ENCODE results near the gene LPAR5. TPM values are rescaled to one million over a fixed set of nuclear protein-coding genes. Genes with fewer than 3 reads are reported as not detected.

The LPAR5 gene
- 10 to 100 TPM; 16.6 to 18.9 TPM for total RNA-seq
- 10 to 100 TPM in 2 of 3 donors, 1 to 10 TPM in 1; 7.9 to 14.2 (median 12.2) TPM for polyA plus RNA-seq
- 2.9 to 10.1 (median 6.0) reads per million in 6 experiments for total RNA-seq

GRCh38 chr12:6635856-6636531 is at the start of gene LPAR5:
Gene LPAR5 (minus strand): TSS chr12:6635959. CDS start chr12:6621248, 14,711 bp downstream.
- peak within 1 kb of the TSS; percentile 75 to 91 (median 83) for H3K4me3 Mint-ChIP-seq
- DNase-seq: peak in 5 of 10 donors; percentile 34 to 53 (median 42)
- peak within 1 kb of the TSS; percentile 83 to 100 (median 93) for H3K27ac Mint-ChIP-seq
- peak; percentile 43 to 58 for ATAC-seq
- H3K36me3 Mint-ChIP-seq: no peaks in the 10 kb centered on the region
- POLR2A ChIA-PET: interaction anchor here (0.6 to 3.5 kb wide), 16 partner anchors 9 to 313 kb away, joined by 3 to 38 read pairs (median 5); partner anchors contain the start of genes ACRBP, CHD4, COPS7A and RNU7-1
- H3K27me3 Mint-ChIP-seq: no peaks in the 10 kb centered on the region
- H3K9me3 Mint-ChIP-seq: no peaks in the 10 kb centered on the region
- H3K4me1 Mint-ChIP-seq: peaks cover 33 to 82% (median 58%) of the 10 kb centered on the region in 4 donors

- Mint-ChIP-seq H3K36me3 (peaks cover 0 to 69% (median 2%) of the 10 kb centered on the region in 3 donors), H3K9me3 (no peaks in the 10 kb centered on the region), H3K27ac (peak overlapping the region in 8 of 10 donors; percentile 1 to 79 (median 36)), H3K4me3 (peak overlapping the region in 4 of 10 donors; percentile 27 to 41 (median 37)), H3K4me1 (peaks cover 31 to 68% (median 58%) of the 10 kb centered on the region in 4 donors), H3K27me3 (no peaks in the 10 kb centered on the region)
- peak in 7 of 10 donors; percentile 22 to 68 (median 52) for DNase-seq
- POLR2A ChIA-PET: interaction anchor here (0.6 to 2.3 kb wide), 3 partner anchors 9 to 78 kb away, joined by 3 to 11 read pairs (median 3); no protein-coding TSS in a partner anchor
- no peak for ATAC-seq
Measured at GRCh38 chr12:6684609-6685008, 48.9 kb upstream of the LPAR5 start.

- Mint-ChIP-seq H3K4me1 (peaks cover 0 to 15% (median 8%) of the 10 kb centered on the region in 4 donors), H3K36me3 (peaks cover 0 to 98% (median 23%) of the 10 kb centered on the region in 3 donors), H3K27me3 (no peaks in the 10 kb centered on the region), H3K27ac (no peak overlapping the region), H3K4me3 (no peak overlapping the region), H3K9me3 (no peaks in the 10 kb centered on the region)
- ATAC-seq: no peak
- no peak for DNase-seq
- POLR2A ChIA-PET: interaction anchor here (0.6 to 1.4 kb wide), 2 partner anchors 12 to 31 kb away, joined by 5 read pairs; partner anchors contain the start of gene ZNF384
Measured at GRCh38 chr12:6676962-6677361, 41.2 kb upstream of the LPAR5 start.

GRCh38 chr12:6672143-6672542 is 36.4 kb upstream of the LPAR5 start:
- H3K4me1 Mint-ChIP-seq: peaks cover 0 to 3% (median 1%) of the 10 kb centered on the region in 4 donors
- H3K27me3 Mint-ChIP-seq: no peaks in the 10 kb centered on the region
- no peak overlapping the region for H3K4me3 Mint-ChIP-seq
- H3K9me3 Mint-ChIP-seq: no peaks in the 10 kb centered on the region
- ATAC-seq (no peak), DNase-seq (no peak)
- POLR2A ChIA-PET: no interaction called here
- H3K27ac Mint-ChIP-seq: peak overlapping the region in 3 of 10 donors; percentile 7 to 60 (median 57)
- peaks cover 0 to 100% (median 32%) of the 10 kb centered on the region in 3 donors for H3K36me3 Mint-ChIP-seq

GRCh38 chr12:6667559-6668210 is 31.9 kb upstream of the LPAR5 start:
- POLR2A ChIA-PET: no interaction called here
- DNase-seq (no peak), ATAC-seq (no peak)
- H3K36me3 Mint-ChIP-seq: peaks cover 0 to 66% (median 24%) of the 10 kb centered on the region in 3 donors
- H3K27ac Mint-ChIP-seq: peak overlapping the region in 1 of 10 donors; percentile 12
- peaks cover 5 to 16% (median 11%) of the 10 kb centered on the region in 4 donors for H3K4me1 Mint-ChIP-seq
- H3K4me3 Mint-ChIP-seq: no peak overlapping the region
- no peaks in the 10 kb centered on the region for H3K27me3 Mint-ChIP-seq
- peaks cover 0 to 3% (median 0%) of the 10 kb centered on the region in 9 donors for H3K9me3 Mint-ChIP-seq

- Mint-ChIP-seq H3K4me1 (peaks cover 14 to 28% (median 21%) of the 10 kb centered on the region in 4 donors), H3K9me3 (peaks cover 0 to 3% (median 0%) of the 10 kb centered on the region in 9 donors), H3K4me3 (no peak overlapping the region), H3K27ac (peak overlapping the region in 4 of 10 donors; percentile 17 to 56 (median 44)), H3K36me3 (peaks cover 0 to 52% (median 19%) of the 10 kb centered on the region in 3 donors), H3K27me3 (no peaks in the 10 kb centered on the region)
- no peak for DNase-seq
- ATAC-seq: no peak
- POLR2A ChIA-PET: interaction anchor here (0.6 to 3.4 kb wide), 3 partner anchors 23 to 51 kb away, joined by 4 to 40 read pairs (median 5); partner anchors contain the start of gene ZNF384
Measured at GRCh38 chr12:6666211-6666610, 30.5 kb upstream of the LPAR5 start.

GRCh38 chr12:6664902-6665301 is 29.1 kb upstream of the LPAR5 start:
- peak overlapping the region in 1 of 10 donors; percentile 36 for H3K4me3 Mint-ChIP-seq
- peaks cover 0 to 41% (median 16%) of the 10 kb centered on the region in 3 donors for H3K36me3 Mint-ChIP-seq
- H3K27ac Mint-ChIP-seq: peak overlapping the region in 8 of 10 donors; percentile 5 to 97 (median 46)
- no peak for DNase-seq
- no peaks in the 10 kb centered on the region for H3K27me3 Mint-ChIP-seq
- peaks cover 14 to 33% (median 23%) of the 10 kb centered on the region in 4 donors for H3K4me1 Mint-ChIP-seq
- POLR2A ChIA-PET: interaction anchor here (0.7 to 3.4 kb wide), 7 partner anchors 21 to 73 kb away, joined by 3 to 40 read pairs (median 11); partner anchors contain the start of genes COPS7A and ZNF384
- no peak for ATAC-seq
- H3K9me3 Mint-ChIP-seq: peaks cover 0 to 3% (median 0%) of the 10 kb centered on the region in 9 donors

- Mint-ChIP-seq H3K4me3 (peak within 1 kb of the TSS; percentile 89 to 100 (median 93)), H3K27me3 (no peaks in the 10 kb centered on the region), H3K4me1 (peaks cover 18 to 42% (median 35%) of the 10 kb centered on the region in 4 donors), H3K27ac (peak within 1 kb of the TSS; percentile 91 to 100 (median 97)), H3K36me3 (peaks cover 0 to 38% (median 7%) of the 10 kb centered on the region in 3 donors), H3K9me3 (peaks cover 0 to 3% (median 0%) of the 10 kb centered on the region in 9 donors)
- POLR2A ChIA-PET: interaction anchor here (0.6 to 3.4 kb wide), 14 partner anchors 10 to 309 kb away, joined by 3 to 40 read pairs (median 5); partner anchors contain the start of genes COPS7A, LPAR5 and ZNF384
- peak; percentile 98 to 99 for ATAC-seq
- peak; percentile 83 to 99 (median 97) for DNase-seq
Measured at GRCh38 chr12:6662906-6663742, 27.4 kb upstream of the LPAR5 start, which contains the start of gene ING4. Gene ING4 (minus strand): TSS chr12:6663119. CDS start chr12:6663101, 18 bp downstream.

GRCh38 chr12:6662602-6662905 is 26.8 kb upstream of the LPAR5 start:
- POLR2A ChIA-PET: interaction anchor here (0.6 to 1.0 kb wide), 2 partner anchors 26 to 310 kb away, joined by 6 read pairs; partner anchors contain the start of gene ZNF384
- Mint-ChIP-seq H3K4me3 (peak overlapping the region; percentile 89 to 100 (median 93)), H3K9me3 (peaks cover 0 to 3% (median 0%) of the 10 kb centered on the region in 9 donors), H3K27ac (peak overlapping the region; percentile 91 to 100 (median 97)), H3K4me1 (peaks cover 18 to 44% (median 36%) of the 10 kb centered on the region in 4 donors), H3K27me3 (no peaks in the 10 kb centered on the region), H3K36me3 (peaks cover 0 to 37% (median 3%) of the 10 kb centered on the region in 3 donors)
- DNase-seq: no peak
- ATAC-seq: peak; percentile 55 to 63

GRCh38 chr12:6653987-6654386 is 18.2 kb upstream of the LPAR5 start:
- H3K4me3 Mint-ChIP-seq: no peak overlapping the region
- POLR2A ChIA-PET: interaction anchor here (0.6 to 0.7 kb wide), 3 partner anchors 68 to 314 kb away, joined by 3 to 5 read pairs (median 3); no protein-coding TSS in a partner anchor
- no peak for DNase-seq
- H3K27me3 Mint-ChIP-seq: no peaks in the 10 kb centered on the region
- H3K4me1 Mint-ChIP-seq: peaks cover 5 to 28% (median 12%) of the 10 kb centered on the region in 4 donors
- peaks cover 0 to 89% (median 15%) of the 10 kb centered on the region in 3 donors for H3K36me3 Mint-ChIP-seq
- no peaks in the 10 kb centered on the region for H3K9me3 Mint-ChIP-seq
- ATAC-seq: no peak
- peak overlapping the region in 2 of 10 donors; percentile 20 to 56 for H3K27ac Mint-ChIP-seq

GRCh38 chr12:6653342-6653741 is 17.6 kb upstream of the LPAR5 start:
- H3K4me3 Mint-ChIP-seq: no peak overlapping the region
- no peak overlapping the region for H3K27ac Mint-ChIP-seq
- DNase-seq: no peak
- H3K9me3 Mint-ChIP-seq: no peaks in the 10 kb centered on the region
- H3K36me3 Mint-ChIP-seq: peaks cover 0 to 83% (median 15%) of the 10 kb centered on the region in 3 donors
- POLR2A ChIA-PET: interaction anchor here (0.6 to 0.7 kb wide), 2 partner anchors 69 to 377 kb away, joined by 5 read pairs; no protein-coding TSS in a partner anchor
- no peak for ATAC-seq
- peaks cover 1 to 22% (median 6%) of the 10 kb centered on the region in 4 donors for H3K4me1 Mint-ChIP-seq
- no peaks in the 10 kb centered on the region for H3K27me3 Mint-ChIP-seq
